ENCODE measurements around the gene WNT10A. TPM values are rescaled to one million over a fixed set of nuclear protein-coding genes. Genes with fewer than 3 reads are reported as not detected.

Gene WNT10A
- total RNA-seq, 2 experiments from 2014 or later: 1.1 to 1.3 TPM

GRCh38 chr2:218890369-218890768 is 9.7 kb downstream of the WNT10A start:
- Mint-ChIP-seq H3K27ac (no peak overlapping the region), H3K9me3 (no peaks in the 10 kb centered on the region), H3K36me3 (ENCODE audit: low read depth) (peaks cover 2% of the 10 kb centered on the region), H3K4me1 (ENCODE audit: low read depth) (peaks cover 36% of the 10 kb centered on the region), H3K4me3 (no peak overlapping the region), H3K27me3 (ENCODE audit: low read depth) (no peaks in the 10 kb centered on the region)
- intact Hi-C loops (cut with micrococcal nuclease): loop anchor here (5.0 kb wide), 2 partner anchors 493 to 673 kb away; partner anchors contain the start of genes ARPC2 and CTDSP1
- CTCF ChIA-PET: interaction anchor here (19.0 to 19.6 kb wide), 2 partner anchors 8 to 9 kb away, joined by 947 read pairs; partner anchors contain the start of gene WNT10A
- DNase-seq: no peak

GRCh38 chr2:218891275-218892135 is 10.9 kb downstream of the WNT10A start:
- Mint-ChIP-seq H3K4me1 (ENCODE audit: low read depth) (peaks cover 43% of the 10 kb centered on the region), H3K9me3 (no peaks in the 10 kb centered on the region), H3K27me3 (ENCODE audit: low read depth) (no peaks in the 10 kb centered on the region), H3K27ac (no peak overlapping the region), H3K36me3 (ENCODE audit: low read depth) (peaks cover 2% of the 10 kb centered on the region), H3K4me3 (no peak overlapping the region)
- no peak for DNase-seq
- CTCF ChIA-PET: interaction anchor here (1.0 to 19.6 kb wide), 3 partner anchors 11 to 263 kb away, joined by 3 to 947 read pairs (median 3); partner anchors contain the start of gene WNT10A
- intact Hi-C loops (cut with micrococcal nuclease): loop anchor here (1.0 to 5.0 kb wide), 5 partner anchors 11 to 674 kb away; partner anchors contain the start of genes ARPC2, CTDSP1 and WNT10A

- Mint-ChIP-seq H3K27me3 (ENCODE audit: low read depth) (no peaks in the 10 kb centered on the region), H3K9me3 (no peaks in the 10 kb centered on the region), H3K27ac (peak overlapping the region; percentile 76), H3K4me3 (peak overlapping the region; percentile 75), H3K4me1 (ENCODE audit: low read depth) (peaks cover 45% of the 10 kb centered on the region), H3K36me3 (ENCODE audit: low read depth) (peaks cover 2% of the 10 kb centered on the region)
- intact Hi-C loops (cut with micrococcal nuclease): loop anchor here (1.0 to 5.0 kb wide), 5 partner anchors 13 to 676 kb away; partner anchors contain the start of genes ARPC2, CTDSP1 and WNT10A
- DNase-seq: peak; percentile 90
- CTCF ChIA-PET: interaction anchor here (0.6 to 19.6 kb wide), 6 partner anchors 9 to 266 kb away, joined by 3 to 947 read pairs (median 3); partner anchors contain the start of gene WNT10A
Observed at GRCh38 chr2:218892693-218893348, 12.2 kb downstream of the WNT10A start.

DNA sequence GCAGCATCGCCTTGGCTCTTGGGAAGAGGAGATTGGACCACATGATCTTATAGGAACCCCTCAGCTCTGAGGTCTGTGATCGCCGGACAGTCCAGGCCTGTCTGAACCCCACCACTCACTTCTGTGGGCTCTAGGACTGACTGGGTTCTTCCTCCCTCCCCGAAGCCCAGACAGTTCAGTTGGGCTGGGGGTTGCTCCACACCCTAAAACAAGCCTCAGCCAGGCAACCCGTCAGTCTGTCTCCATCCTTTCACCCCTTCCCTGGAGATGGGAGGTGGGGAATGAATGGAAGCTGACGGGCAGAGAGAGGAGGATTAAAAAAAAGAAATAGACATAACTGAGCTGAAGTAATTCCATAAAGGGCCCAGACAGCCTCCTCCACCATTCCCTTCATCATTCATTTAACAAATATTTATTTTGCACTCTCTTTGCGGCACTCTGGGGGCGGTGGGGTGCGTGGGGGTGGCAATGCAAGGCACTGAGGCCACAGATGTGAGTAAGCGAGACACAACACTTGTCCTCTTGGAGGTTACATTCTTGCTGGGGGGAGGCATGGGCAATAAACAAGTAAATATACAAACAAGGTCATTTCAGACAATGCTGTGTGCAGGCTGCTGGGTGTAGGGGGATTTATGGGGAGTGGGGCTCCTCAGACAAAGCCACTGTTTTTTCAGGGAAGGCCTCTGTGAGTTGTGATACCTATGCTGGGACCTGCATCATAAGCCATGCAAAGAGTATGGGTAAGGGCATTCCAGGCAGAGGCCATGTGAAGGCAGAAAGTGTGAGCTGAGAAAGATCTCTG is 12.9 kb downstream of the WNT10A start:
- Mint-ChIP-seq H3K27me3 (ENCODE audit: low read depth) (peaks cover 5% of the 10 kb centered on the region), H3K4me1 (ENCODE audit: low read depth) (peaks cover 52% of the 10 kb centered on the region), H3K9me3 (no peaks in the 10 kb centered on the region), H3K36me3 (ENCODE audit: low read depth) (peaks cover 2% of the 10 kb centered on the region), H3K27ac (peak overlapping the region; percentile 74), H3K4me3 (peak overlapping the region; percentile 75)
- DNase-seq: no peak
- CTCF ChIA-PET: interaction anchor here (0.6 to 19.6 kb wide), 4 partner anchors 8 to 266 kb away, joined by 3 to 947 read pairs (median 4); partner anchors contain the start of gene WNT10A
- intact Hi-C loops (cut with micrococcal nuclease): loop anchor here (2.0 to 5.0 kb wide), 3 partner anchors 15 to 676 kb away; partner anchors contain the start of genes ARPC2 and CTDSP1

DNA sequence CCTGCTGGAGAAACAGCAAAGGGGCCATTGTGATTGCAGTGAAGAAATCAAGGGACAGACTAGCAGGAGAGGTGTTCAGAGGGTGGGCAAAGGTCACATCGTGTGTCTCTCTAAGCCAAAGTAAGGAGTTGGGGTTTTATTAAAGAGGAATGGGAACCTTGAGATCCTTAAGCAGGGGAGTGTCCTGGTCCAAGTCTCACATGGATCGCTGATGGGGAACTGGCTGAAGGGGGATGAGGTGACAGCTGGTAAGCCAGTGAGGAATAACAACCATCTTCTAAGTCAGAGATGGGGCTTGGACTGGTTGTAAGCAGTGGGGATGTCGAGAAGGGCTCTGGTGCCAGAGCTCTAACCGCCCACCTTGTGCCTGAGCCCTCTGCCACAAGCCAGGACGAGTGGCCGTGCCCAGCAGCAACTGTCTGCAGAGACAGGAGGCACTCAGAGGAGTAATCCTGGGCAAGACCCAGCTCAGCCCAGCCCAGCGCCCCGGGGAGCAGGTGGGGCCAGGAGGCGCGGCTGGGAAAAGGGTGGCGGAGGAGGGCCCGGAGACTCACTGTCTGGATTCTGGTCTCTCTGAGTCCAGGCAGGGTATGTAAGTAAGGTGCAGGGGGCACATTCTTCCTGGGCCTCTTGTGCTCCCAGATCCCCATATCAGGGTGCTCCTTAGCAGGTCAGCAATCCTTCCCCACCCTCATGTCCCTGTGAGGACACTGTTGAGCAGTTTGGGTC is 13.7 kb downstream of the WNT10A start:
- CTCF ChIA-PET: interaction anchor here (19.6 kb wide), 1 partner anchor 13 kb away, joined by 947 read pairs; the partner anchor contains the start of gene WNT10A
- peak overlapping the region; percentile 75 for H3K4me3 Mint-ChIP-seq
- no peak for DNase-seq
- H3K9me3 Mint-ChIP-seq: no peaks in the 10 kb centered on the region
- intact Hi-C loops (cut with micrococcal nuclease): loop anchor here (5.0 kb wide), 2 partner anchors 497 to 677 kb away; partner anchors contain the start of genes ARPC2 and CTDSP1
- peak overlapping the region; percentile 74 for H3K27ac Mint-ChIP-seq
- H3K36me3 Mint-ChIP-seq (ENCODE audit: low read depth): peaks cover 2% of the 10 kb centered on the region
- peaks cover 54% of the 10 kb centered on the region for H3K4me1 Mint-ChIP-seq (ENCODE audit: low read depth)
- H3K27me3 Mint-ChIP-seq (ENCODE audit: low read depth): peaks cover 7% of the 10 kb centered on the region

GRCh38 chr2:218894880-218895157 is 14.2 kb downstream of the WNT10A start:
- CTCF ChIA-PET: interaction anchor here (19.6 kb wide), 1 partner anchor 14 kb away, joined by 947 read pairs; the partner anchor contains the start of gene WNT10A
- H3K9me3 Mint-ChIP-seq: no peaks in the 10 kb centered on the region
- peaks cover 54% of the 10 kb centered on the region for H3K4me1 Mint-ChIP-seq (ENCODE audit: low read depth)
- no peak for DNase-seq
- H3K27me3 Mint-ChIP-seq (ENCODE audit: low read depth): peaks cover 9% of the 10 kb centered on the region
- H3K4me3 Mint-ChIP-seq: peak overlapping the region; percentile 75
- intact Hi-C loops (cut with micrococcal nuclease): loop anchor here (5.0 kb wide), 5 partner anchors 382 to 678 kb away; partner anchors contain the start of genes AAMP, ARPC2, CTDSP1 and DNAJB2
- H3K36me3 Mint-ChIP-seq (ENCODE audit: low read depth): peaks cover 2% of the 10 kb centered on the region
- no peak overlapping the region for H3K27ac Mint-ChIP-seq

- H3K9me3 Mint-ChIP-seq: no peaks in the 10 kb centered on the region
- H3K4me1 Mint-ChIP-seq (ENCODE audit: low read depth): peaks cover 54% of the 10 kb centered on the region
- H3K27ac Mint-ChIP-seq: peak overlapping the region; percentile 69
- DNase-seq: no peak
- no peak overlapping the region for H3K4me3 Mint-ChIP-seq
- intact Hi-C loops (cut with micrococcal nuclease): loop anchor here (5.0 kb wide), 3 partner anchors 382 to 668 kb away; partner anchors contain the start of genes AAMP, DNAJB2 and PNKD
- H3K36me3 Mint-ChIP-seq (ENCODE audit: low read depth): peaks cover 2% of the 10 kb centered on the region
- peaks cover 10% of the 10 kb centered on the region for H3K27me3 Mint-ChIP-seq (ENCODE audit: low read depth)
- CTCF ChIA-PET: interaction anchor here (2.3 to 19.6 kb wide), 3 partner anchors 14 to 185 kb away, joined by 6 to 947 read pairs (median 84); partner anchors contain the start of genes TTLL4 and WNT10A
Observed at GRCh38 chr2:218895326-218895725, 14.7 kb downstream of the WNT10A start.

DNA sequence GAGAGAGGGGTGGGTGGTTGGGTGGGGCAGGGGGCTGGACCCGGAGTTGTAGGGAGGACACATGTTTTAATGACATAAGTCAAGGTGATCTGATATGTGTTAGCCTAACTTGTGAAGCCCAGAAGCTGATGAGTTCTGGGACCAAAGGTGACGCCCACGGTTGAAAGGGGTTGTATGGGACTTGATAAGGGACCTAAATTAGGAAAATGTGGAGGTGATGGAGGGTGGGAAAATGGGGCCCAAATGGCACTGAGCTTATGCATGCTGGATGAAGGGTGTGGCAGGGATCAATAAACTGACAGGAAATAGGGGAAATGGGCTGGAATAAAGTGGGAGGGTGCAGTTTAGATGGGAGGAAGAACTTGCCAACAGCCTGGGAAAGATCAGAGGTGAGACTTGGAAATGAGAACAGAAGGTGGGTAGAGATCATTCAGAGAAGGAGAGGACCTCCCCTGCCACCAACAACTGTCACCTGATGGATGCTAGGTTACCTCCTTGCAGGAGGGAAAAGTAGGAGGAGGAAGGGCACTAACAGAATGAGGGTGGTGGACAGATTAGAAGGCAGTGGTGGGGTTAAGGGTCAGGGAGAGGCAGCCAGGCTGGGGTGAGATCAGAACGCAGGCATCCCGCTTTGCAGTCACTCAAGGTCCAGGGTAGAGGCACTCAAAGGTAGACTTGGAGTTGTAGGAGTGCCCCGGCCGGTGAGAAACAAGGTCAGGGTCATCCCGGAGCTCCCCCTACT is 15.3 kb downstream of the WNT10A start:
- Mint-ChIP-seq H3K9me3 (no peaks in the 10 kb centered on the region), H3K36me3 (ENCODE audit: low read depth) (peaks cover 2% of the 10 kb centered on the region), H3K4me1 (ENCODE audit: low read depth) (peaks cover 54% of the 10 kb centered on the region), H3K4me3 (peak overlapping the region; percentile 22), H3K27me3 (ENCODE audit: low read depth) (peaks cover 16% of the 10 kb centered on the region), H3K27ac (peak overlapping the region; percentile 69)
- CTCF ChIA-PET: interaction anchor here (0.7 to 19.6 kb wide), 5 partner anchors 9 to 185 kb away, joined by 3 to 947 read pairs (median 22); partner anchors contain the start of genes TTLL4 and WNT10A
- intact Hi-C loops (cut with micrococcal nuclease): loop anchor here (1.0 to 5.0 kb wide), 11 partner anchors 13 to 669 kb away; partner anchors contain the start of genes AAMP, BCS1L, CNOT9 and DNAJB2
- no peak for DNase-seq

GRCh38 chr2:218896501-218897393 is 16.1 kb downstream of the WNT10A start:
- Mint-ChIP-seq H3K27ac (peak overlapping the region; percentile 69), H3K4me3 (peak overlapping the region; percentile 22), H3K4me1 (ENCODE audit: low read depth) (peaks cover 54% of the 10 kb centered on the region), H3K36me3 (ENCODE audit: low read depth) (peaks cover 2% of the 10 kb centered on the region), H3K27me3 (ENCODE audit: low read depth) (peaks cover 20% of the 10 kb centered on the region), H3K9me3 (no peaks in the 10 kb centered on the region)
- intact Hi-C loops (cut with micrococcal nuclease): loop anchor here (1.0 to 5.0 kb wide), 11 partner anchors 13 to 669 kb away; partner anchors contain the start of genes AAMP, BCS1L, CNOT9 and DNAJB2
- DNase-seq: peak; percentile 96
- CTCF ChIA-PET: interaction anchor here (0.6 to 19.6 kb wide), 16 partner anchors 8 to 310 kb away, joined by 3 to 947 read pairs (median 8); partner anchors contain the start of genes PLCD4, TTLL4, WNT10A and ZFAND2B

Data from activated naive CD4-positive, alpha-beta T cell treated with anti-CD3 and anti-CD28 coated beads for 36 hours (primary cell).